Measurements from ENCODE around the gene NPS. TPM values are rescaled to one million over a fixed set of nuclear protein-coding genes. Genes with fewer than 3 reads are reported as not detected.
A peak's percentile ranks its signal among the peaks of the same experiment; 100 is the strongest.

Gene NPS
- polyA plus RNA-seq, 3 donors = not detected

DNA sequence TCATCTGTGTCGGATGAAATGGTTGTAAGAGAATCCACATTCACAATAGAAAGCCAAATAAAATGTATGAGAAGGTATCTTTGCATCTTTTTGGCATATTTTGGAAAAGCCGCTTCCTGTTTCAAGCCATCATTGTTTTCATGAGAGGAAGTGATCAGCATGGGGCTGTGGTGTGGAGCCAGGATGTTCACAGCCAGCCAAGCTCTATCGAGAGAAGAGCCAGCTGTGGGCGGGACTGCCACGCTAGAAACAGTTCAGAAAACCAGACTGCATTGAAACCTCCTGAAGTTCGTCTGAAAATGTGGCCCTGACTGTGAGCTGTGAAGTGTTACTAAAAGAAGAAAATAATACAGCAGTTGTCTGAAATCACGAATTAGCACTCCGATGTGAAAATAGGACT is 21.2 kb upstream of the NPS start:
- no peak overlapping the region for H3K4me3 ChIP-seq (replicated peaks in 1 of 3; ENCODE audit: low read depth in 2 of 3, low read length in 3 of 3)
- peaks cover 0 to 6% of the 10 kb centered on the region in 2 donors for H3K4me1 ChIP-seq (ENCODE audit: control insufficient read depth in 1 of 2, insufficient read depth in 2 of 2, low read length in 2 of 2)
- no peaks in the 10 kb centered on the region for H4K20me1 ChIP-seq (ENCODE audit: insufficient read depth, low read length)
- intact Hi-C loops (cut with micrococcal nuclease) = no loop called here
- H3K36me3 ChIP-seq (replicated peaks in 1 of 2; ENCODE audit: control insufficient read depth in 1 of 2, insufficient read depth in 2 of 2, low read length in 2 of 2) = no peaks in the 10 kb centered on the region
- WGBS (ENCODE audit: insufficient coverage) = 56% methylated on average over 6 of the region's 8 CpGs
- H3K9me3 Mint-ChIP-seq = peaks cover 2 to 11% (median 6%) of the 10 kb centered on the region in 7 donors
- H3K9me3 ChIP-seq (replicated peaks in 1 of 2; ENCODE audit: control insufficient read depth in 1 of 2, insufficient read depth in 1 of 2, low read length in 2 of 2) = peaks cover 0 to 4% of the 10 kb centered on the region in 2 donors
- no peak overlapping the region for H3K9ac ChIP-seq (ENCODE audit: insufficient read depth, low read length, poor library complexity, severe bottlenecking)
- H3K79me2 ChIP-seq (ENCODE audit: insufficient read depth, low read length) = no peaks in the 10 kb centered on the region
- H3K27me3 ChIP-seq (ENCODE audit: control insufficient read depth in 2 of 2, insufficient read depth in 2 of 2, low read length in 2 of 2) = no peaks in the 10 kb centered on the region
- TF ChIP-seq, protein P1, sequence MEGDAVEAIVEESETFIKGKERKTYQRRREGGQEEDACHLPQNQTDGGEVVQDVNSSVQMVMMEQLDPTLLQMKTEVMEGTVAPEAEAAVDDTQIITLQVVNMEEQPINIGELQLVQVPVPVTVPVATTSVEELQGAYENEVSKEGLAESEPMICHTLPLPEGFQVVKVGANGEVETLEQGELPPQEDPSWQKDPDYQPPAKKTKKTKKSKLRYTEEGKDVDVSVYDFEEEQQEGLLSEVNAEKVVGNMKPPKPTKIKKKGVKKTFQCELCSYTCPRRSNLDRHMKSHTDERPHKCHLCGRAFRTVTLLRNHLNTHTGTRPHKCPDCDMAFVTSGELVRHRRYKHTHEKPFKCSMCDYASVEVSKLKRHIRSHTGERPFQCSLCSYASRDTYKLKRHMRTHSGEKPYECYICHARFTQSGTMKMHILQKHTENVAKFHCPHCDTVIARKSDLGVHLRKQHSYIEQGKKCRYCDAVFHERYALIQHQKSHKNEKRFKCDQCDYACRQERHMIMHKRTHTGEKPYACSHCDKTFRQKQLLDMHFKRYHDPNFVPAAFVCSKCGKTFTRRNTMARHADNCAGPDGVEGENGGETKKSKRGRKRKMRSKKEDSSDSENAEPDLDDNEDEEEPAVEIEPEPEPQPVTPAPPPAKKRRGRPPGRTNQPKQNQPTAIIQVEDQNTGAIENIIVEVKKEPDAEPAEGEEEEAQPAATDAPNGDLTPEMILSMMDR (IDR thresholded peaks at IDR 0.05) = no peak
- H3K4me1 Mint-ChIP-seq = peaks cover 8% of the 10 kb centered on the region
- H3K4me3 Mint-ChIP-seq = no peak overlapping the region
- no peak overlapping the region for H3K4me2 ChIP-seq (replicated peaks; ENCODE audit: extremely low read depth, low read length, poor library complexity, severe bottlenecking)
- no peak for DNase-seq
- no peak overlapping the region for H3K27ac Mint-ChIP-seq
- H3K27me3 Mint-ChIP-seq (ENCODE audit: low read depth in 3 of 3) = peaks cover 0 to 8% (median 5%) of the 10 kb centered on the region in 3 donors
- H3K36me3 Mint-ChIP-seq = no peaks in the 10 kb centered on the region
- H2AFZ ChIP-seq (ENCODE audit: insufficient read depth, low read depth, low read length, poor library complexity, severe bottlenecking) = no peak overlapping the region
- H3K27ac ChIP-seq (ENCODE audit: low read depth in 1 of 2, low read length in 2 of 2) = no peak overlapping the region

GRCh38 chr10:127532193-127532592 is 16.9 kb upstream of the NPS start:
- H3K4me2 ChIP-seq (replicated peaks; ENCODE audit: extremely low read depth, low read length, poor library complexity, severe bottlenecking) = no peak overlapping the region
- H3K9me3 ChIP-seq (replicated peaks in 1 of 2; ENCODE audit: control insufficient read depth in 1 of 2, insufficient read depth in 1 of 2, low read length in 2 of 2) = peaks cover 0 to 10% of the 10 kb centered on the region in 2 donors
- Mint-ChIP-seq H3K27me3 (ENCODE audit: low read depth in 3 of 3) (peaks cover 0 to 5% (median 5%) of the 10 kb centered on the region in 3 donors), H3K36me3 (no peaks in the 10 kb centered on the region), H3K4me1 (peaks cover 21% of the 10 kb centered on the region), H3K27ac (peak overlapping the region in 2 of 7 donors; percentile 11 to 45), H3K4me3 (no peak overlapping the region), H3K9me3 (peaks cover 0 to 23% (median 8%) of the 10 kb centered on the region in 7 donors)
- no peak overlapping the region for H3K27ac ChIP-seq (ENCODE audit: low read depth in 1 of 2, low read length in 2 of 2)
- H3K9ac ChIP-seq (ENCODE audit: insufficient read depth, low read length, poor library complexity, severe bottlenecking) = no peak overlapping the region
- TF ChIP-seq, protein P1 (IDR thresholded peaks at IDR 0.05) = no peak
- no peaks in the 10 kb centered on the region for H3K27me3 ChIP-seq (ENCODE audit: control insufficient read depth in 2 of 2, insufficient read depth in 2 of 2, low read length in 2 of 2)
- DNase-seq = no peak
- no peaks in the 10 kb centered on the region for H4K20me1 ChIP-seq (ENCODE audit: insufficient read depth, low read length)
- H3K36me3 ChIP-seq (replicated peaks in 1 of 2; ENCODE audit: control insufficient read depth in 1 of 2, insufficient read depth in 2 of 2, low read length in 2 of 2) = no peaks in the 10 kb centered on the region
- H3K4me1 ChIP-seq (ENCODE audit: control insufficient read depth in 1 of 2, insufficient read depth in 2 of 2, low read length in 2 of 2) = peaks cover 15 to 22% of the 10 kb centered on the region in 2 donors
- 93% methylated on average over 6 of the region's 6 CpGs for WGBS (ENCODE audit: insufficient coverage)
- H3K4me3 ChIP-seq (replicated peaks in 1 of 3; ENCODE audit: low read depth in 2 of 3, low read length in 3 of 3) = no peak overlapping the region
- intact Hi-C loops (cut with micrococcal nuclease) = no loop called here
- no peak overlapping the region for H2AFZ ChIP-seq (ENCODE audit: insufficient read depth, low read depth, low read length, poor library complexity, severe bottlenecking)
- H3K79me2 ChIP-seq (ENCODE audit: insufficient read depth, low read length) = no peaks in the 10 kb centered on the region

Data from CD14-positive monocyte (primary cell).